Choroid plexus epithelial cell (primary cell): ENCODE measurements around the gene PPIC.
A peak's percentile ranks its signal among the peaks of the same experiment; 100 is the strongest.

Experiments
- DNase-seq: peaks from one replicate; pipeline ENCODE4 v3.0.0-alpha.2; 2010; ENCODE audit warnings: low read depth
- H3K4me3 ChIP-seq: 2 replicates; pipeline ENCODE4 v1.5.1; 2011; ENCODE audit warnings: low read depth, mild to moderate bottlenecking, control low read depth, low read length, moderate library complexity
- TF ChIP-seq, protein P1 (sequence below): conservative IDR thresholded peaks from 2 replicates; pipeline ENCODE4 v1.5.1; 2011; ENCODE audit warnings: low read depth, mild to moderate bottlenecking, control low read depth, inconsistent platforms, low read length, moderate library complexity

PPIC gene

DNA sequence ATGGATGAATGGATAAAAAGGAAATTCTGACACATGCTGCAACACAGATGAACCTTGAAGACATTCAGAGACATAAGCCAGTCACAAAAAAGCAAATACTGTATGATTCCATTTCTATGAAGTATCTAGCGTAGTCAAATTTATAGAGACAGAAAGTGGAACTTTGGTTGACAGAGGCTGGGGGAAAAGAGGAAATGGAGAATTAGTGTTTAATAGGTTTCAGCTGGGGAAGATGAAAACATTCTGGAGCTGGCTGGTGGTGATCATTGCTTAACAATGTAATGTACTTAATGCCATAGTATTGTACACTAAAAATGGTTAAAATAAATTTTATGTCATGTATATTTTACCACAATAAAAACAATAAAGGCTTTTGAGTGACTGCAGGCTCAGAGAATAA, 24.2 kb downstream of the PPIC start:
- H3K4me3 ChIP-seq = no peak overlapping the region
- TF ChIP-seq, protein P1, sequence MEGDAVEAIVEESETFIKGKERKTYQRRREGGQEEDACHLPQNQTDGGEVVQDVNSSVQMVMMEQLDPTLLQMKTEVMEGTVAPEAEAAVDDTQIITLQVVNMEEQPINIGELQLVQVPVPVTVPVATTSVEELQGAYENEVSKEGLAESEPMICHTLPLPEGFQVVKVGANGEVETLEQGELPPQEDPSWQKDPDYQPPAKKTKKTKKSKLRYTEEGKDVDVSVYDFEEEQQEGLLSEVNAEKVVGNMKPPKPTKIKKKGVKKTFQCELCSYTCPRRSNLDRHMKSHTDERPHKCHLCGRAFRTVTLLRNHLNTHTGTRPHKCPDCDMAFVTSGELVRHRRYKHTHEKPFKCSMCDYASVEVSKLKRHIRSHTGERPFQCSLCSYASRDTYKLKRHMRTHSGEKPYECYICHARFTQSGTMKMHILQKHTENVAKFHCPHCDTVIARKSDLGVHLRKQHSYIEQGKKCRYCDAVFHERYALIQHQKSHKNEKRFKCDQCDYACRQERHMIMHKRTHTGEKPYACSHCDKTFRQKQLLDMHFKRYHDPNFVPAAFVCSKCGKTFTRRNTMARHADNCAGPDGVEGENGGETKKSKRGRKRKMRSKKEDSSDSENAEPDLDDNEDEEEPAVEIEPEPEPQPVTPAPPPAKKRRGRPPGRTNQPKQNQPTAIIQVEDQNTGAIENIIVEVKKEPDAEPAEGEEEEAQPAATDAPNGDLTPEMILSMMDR = no peak
- DNase-seq = no peak

DNA sequence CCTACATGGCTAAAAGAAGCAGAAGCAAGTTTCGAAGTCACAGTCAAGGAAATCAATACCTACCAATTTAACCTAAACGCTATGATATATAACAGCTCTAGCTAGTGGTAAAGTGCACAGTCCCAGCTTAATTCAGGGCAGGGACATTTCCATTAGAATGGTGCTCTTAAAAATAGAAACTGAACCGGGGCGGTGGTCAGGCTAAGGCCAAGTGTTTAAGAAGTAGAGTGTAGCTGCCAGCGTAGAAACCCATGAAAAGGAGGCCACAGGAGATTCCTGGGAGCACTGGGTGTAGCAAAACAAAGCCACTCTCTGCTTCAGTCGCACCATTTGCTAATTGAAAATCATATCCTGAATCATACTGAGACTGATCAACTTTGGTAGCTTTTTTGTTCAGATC, 28.8 kb downstream of the PPIC start:
- DNase-seq = no peak
- TF ChIP-seq, protein P1 = no peak
- H3K4me3 ChIP-seq = no peak overlapping the region

DNA sequence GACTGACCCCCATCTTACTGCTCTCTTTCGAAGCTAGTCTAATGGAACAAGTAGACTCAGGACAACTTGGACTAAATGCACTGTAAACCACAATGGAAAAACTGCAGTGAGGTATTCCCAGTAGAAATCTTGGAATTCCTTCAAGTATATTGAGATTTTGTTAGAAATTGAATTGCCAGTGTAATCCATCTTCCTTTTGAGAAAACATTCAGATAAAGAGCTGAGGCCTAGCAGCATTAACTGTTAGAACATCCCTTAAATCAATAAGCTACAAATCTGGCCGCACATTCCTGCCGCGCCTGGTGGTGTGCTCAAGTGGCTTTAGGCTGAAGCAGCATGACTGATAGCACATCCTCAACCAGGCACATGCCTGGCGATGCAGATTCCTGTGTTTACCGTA, 29.3 kb downstream of the PPIC start:
- no peak for DNase-seq
- TF ChIP-seq, protein P1 = no peak
- H3K4me3 ChIP-seq = no peak overlapping the region

DNA sequence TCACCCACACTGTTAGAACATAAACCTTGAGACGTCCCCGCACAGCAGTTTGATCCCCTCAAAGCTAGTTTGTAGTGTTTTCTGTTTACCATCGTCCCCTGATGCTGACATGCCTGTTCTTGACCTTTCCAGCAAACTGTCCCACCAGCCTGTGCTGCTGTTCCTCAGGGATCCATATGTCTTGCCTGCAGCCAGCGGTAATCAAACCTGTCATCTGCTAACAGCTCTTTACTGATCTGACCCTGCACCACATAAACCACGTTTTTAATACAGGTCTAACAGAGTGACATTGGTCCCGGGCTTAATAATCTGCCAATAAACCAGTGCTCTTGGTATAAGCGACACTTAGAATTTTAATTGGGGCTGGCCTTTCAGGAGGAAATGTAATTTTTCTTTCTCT, 34.7 kb downstream of the PPIC start:
- H3K4me3 ChIP-seq = no peak overlapping the region
- no peak for DNase-seq
- TF ChIP-seq, protein P1 = no peak

DNA sequence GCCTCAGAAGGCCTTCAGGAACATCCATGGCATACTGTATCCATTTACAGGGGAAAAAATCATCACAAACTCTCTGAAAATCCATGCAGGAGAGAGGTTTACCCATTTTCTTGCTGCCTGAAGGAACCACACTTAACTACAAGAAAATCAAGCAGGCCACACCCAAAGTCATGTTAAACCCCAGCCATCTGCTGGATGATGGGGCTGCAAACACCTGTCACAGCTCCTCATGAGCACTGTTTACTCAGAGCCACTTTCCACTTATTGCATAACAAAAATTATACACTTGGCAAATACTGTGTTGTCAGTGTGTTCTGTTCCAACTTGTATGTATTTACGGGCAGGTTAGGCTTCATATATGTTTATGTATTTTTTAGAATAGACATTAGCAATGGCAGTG, 35.8 kb downstream of the PPIC start:
- TF ChIP-seq, protein P1 = no peak
- no peak overlapping the region for H3K4me3 ChIP-seq
- DNase-seq = no peak

DNA sequence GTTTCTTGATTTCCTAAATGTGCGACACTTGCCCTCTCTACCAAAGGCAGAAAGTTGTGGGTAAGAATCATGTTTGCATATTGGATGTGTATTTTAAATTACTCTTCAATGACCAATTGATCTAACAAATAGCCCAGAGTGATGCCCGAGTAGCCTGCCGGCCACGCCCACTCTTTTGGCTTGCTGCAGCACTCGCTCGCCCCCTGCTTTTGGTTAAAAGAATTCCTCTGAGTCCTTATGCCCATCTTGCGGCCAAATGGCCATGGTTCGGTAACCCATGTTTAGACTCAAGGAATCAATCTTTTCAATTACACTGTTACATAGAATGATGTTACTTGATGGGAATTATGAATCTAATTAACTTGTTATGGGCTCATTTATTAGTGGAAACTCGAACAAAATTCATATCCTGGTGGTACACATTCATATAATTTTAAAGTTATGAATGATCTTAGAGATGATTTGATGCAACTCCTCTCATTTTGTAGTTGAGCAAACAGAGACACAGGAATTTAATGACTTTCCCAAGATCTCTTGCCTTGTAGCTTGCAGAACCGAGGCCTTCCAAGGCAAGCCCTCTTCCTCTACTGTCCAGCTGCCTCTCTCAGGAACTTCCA, 36.5 kb downstream of the PPIC start:
- no peak overlapping the region for H3K4me3 ChIP-seq
- DNase-seq = peak; percentile 56
- TF ChIP-seq, protein P1 = peak; percentile 63

DNA sequence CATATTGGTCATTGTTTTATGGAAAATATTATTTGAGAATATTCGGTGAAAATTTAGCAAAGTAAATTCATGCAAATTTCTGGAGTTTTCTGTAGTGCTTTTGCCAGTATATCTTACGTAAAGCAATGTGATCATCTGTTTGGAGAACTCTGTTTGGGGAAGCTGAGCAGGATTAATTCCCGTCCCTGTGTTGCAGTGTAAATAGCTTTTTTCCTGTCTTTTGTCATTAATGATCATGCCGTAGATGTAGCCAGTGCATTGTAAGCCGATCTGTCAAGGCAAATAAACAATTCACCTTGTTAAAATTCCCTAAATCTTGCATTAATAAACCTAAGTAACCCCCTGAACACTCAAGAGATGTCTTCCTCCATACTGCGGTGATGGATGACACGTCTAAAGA, 39.2 kb downstream of the PPIC start:
- H3K4me3 ChIP-seq = no peak overlapping the region
- TF ChIP-seq, protein P1 = no peak
- no peak for DNase-seq
